Left renal cortex interstitium (tissue), 4 donors: ENCODE results near the gene SLC6A1. TPM values are rescaled to one million over a fixed set of nuclear protein-coding genes. Genes with fewer than 3 reads are reported as not detected.

Experiments
- DNase-seq, 4 donors: peaks; one replicate each; pipeline ENCODE4 v3.0.0-alpha.2; 2013; ENCODE audit warnings: low read depth in 4 of 4, low spot score in 2 of 4, missing footprints in 1 of 4
- polyA plus RNA-seq, 4 donors: library from polyadenylated mRNA; unstranded; fragments of 120-200 nt; gene quantifications; one replicate each; pipeline ENCODE4 v1.2.1, GENCODE V29; 2013; ENCODE audit not compliant: insufficient read length in 4 of 4

Gene SLC6A1
- polyA plus RNA-seq, 4 donors = 0.78 to 1.7 (median 1.1) TPM

DNA sequence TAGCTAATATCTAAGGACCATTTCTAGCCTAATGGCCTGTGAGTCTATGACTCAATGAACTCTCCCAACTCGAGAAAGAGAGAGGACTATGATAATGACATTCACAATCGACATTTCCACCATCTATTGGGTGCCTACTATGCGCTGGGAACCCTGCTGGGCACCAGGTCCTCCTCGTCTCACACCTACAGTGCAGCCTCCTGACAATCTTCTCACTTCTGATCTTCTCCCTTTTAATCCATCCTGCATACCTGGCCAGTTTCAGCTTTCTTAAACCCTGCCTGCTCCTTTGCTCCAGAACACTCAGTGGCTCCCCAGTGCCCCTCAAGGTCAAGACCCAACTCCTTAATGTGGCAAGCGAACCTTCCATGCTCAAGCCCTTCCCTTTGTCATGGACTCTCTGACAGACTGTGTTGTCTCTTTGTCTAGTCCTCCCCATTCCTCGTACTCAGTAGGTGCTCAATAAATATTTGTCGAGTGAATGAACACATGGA is 3.5 kb upstream of the SLC6A1 start:
- DNase-seq = no peak

- DNase-seq = no peak
Measured at GRCh38 chr3:10992943-10993728, 588 bp downstream of the SLC6A1 start.

- no peak for DNase-seq
Measured at GRCh38 chr3:10993729-10994065, 1.1 kb downstream of the SLC6A1 start.

- DNase-seq = no peak
Measured at GRCh38 chr3:10994306-10994705, 1.8 kb downstream of the SLC6A1 start.

DNA sequence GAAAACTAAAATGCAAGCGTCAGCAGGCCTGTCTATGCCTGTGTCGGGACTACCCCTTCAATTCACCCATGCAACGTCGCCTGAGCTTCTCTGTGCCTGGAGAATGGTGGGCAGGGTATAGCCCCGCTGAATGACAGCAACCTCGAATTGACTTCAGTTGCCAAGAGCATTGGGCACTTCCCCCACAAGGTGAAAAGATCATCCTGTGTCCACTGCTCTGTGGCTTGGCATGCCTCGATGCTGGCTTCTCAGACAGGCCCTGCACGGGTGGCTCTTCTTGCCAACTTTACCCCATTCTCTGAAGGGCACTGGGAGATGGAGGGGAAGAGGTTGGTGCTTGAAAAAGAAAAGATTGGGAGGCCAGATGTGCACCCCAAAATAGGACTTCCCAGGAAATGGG is 3.3 kb downstream of the SLC6A1 start:
- no peak for DNase-seq

- DNase-seq = no peak
Measured at GRCh38 chr3:10996345-10997013, 3.9 kb downstream of the SLC6A1 start.

GRCh38 chr3:10997196-10997595 is 4.6 kb downstream of the SLC6A1 start:
- DNase-seq = no peak

- no peak for DNase-seq
Measured at GRCh38 chr3:10998542-10998941, 6.0 kb downstream of the SLC6A1 start.

DNA sequence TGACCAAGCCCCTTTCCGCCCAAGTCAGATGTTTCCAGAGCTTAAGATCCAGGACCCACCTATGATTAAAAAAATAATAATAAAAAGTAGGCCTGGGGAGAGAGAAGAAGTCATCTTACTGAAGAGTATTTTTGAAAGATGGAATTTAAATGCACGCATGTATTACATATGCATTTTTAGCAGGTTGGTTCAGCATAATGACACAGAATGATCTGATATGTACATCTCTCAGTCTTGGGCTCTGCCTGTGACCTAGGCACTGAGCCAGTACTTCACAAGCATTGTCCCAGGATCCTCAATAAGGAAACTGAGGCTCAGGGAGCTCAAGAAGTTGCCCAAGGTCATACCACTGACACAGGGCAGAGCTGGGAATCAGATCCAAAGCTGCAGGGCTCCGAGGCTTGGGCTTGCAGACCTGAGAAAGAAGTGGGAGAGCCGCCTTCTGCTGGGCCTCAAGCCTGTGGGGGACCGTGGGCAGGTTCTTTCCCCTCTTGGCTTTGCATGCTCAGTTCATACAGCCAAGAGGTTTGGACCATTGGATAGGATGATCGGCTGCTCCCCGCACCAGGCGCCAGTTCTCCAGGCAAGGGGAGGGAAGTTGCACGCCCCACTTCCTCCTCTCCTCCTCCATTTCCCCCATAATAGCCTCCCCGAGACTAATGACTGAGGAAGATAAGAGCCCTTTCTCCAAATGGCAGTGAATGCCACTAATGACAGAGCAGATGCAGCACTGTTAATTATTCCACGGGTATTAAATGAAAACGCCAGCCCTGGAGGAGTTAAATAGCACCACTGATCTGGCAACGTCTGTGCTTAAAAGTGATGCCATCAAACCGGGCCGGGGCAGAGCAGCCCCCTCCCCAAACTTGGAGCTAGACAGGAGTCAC is 6.9 kb downstream of the SLC6A1 start:
- DNase-seq = no peak

- DNase-seq = no peak
Measured at GRCh38 chr3:11000528-11000927, 8.0 kb downstream of the SLC6A1 start.

DNA sequence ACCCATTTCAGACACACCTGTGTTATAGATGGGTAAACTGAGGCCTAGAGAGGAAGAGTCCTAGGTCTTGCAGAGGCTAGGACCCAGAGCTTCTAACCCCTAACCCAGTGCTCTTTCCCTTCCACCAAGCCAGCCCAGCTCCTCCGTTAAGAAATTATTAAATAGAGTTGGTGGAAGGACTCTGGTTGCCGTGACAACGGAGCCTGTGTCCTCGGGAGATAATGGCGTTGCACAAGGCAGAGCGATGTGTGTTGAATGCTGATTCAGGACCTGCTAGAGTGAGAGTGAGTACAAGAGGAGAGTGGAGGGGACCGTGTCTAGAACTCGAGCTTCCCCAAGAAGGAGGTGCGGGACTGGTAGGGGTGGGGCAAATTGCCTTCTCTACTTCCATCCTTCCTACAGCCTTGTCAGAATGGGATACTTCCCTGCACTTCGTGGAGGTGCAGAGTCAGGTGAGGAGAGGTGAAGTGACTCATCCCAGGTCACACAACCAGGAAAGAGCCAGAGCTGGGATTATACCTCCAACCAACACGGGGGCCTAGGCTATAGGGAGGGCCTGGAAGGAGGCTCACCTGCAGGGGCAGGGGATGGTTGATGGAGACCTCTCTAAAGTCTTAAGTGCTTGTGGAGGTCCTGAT is 8.6 kb downstream of the SLC6A1 start:
- DNase-seq = no peak

DNA sequence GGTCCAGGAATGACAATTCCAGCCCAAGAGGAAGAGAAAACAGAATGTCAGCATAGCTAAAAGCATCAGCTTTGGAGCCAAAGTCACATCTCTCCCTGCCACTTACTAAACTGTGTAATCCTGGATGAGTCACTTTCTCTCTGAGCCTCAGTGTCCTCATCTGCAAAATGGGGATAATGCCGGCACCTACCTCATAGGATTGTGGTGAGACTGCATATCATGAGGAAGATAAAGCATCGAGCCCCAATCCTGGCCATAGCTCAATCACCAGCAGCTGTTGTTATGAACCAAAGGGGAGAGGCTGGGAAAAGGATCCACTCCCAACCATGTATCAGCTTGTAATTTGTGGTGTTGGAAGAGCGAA is 9.1 kb downstream of the SLC6A1 start:
- DNase-seq = no peak

- no peak for DNase-seq
Measured at GRCh38 chr3:11002371-11002807, 9.8 kb downstream of the SLC6A1 start.

DNA sequence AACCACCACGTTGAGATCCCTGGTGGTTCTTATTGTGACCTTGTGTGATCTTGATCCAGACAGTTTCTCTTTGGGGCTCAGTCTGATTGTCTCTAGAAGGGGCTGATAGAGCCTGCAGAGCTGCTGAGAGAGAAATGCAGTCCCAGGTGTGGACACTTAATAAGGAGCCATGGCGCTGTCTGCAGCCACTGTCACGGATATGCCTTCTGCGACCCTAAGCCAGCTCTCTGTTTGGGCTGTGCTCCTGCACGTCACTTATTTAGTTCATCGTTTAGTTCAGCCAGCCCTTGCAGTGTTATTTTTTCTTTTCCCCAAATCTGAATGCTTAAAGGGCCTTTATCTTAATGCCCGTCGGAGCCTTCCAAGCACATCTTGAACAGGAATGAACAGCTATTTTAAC is 12.0 kb downstream of the SLC6A1 start:
- DNase-seq = no peak

DNA sequence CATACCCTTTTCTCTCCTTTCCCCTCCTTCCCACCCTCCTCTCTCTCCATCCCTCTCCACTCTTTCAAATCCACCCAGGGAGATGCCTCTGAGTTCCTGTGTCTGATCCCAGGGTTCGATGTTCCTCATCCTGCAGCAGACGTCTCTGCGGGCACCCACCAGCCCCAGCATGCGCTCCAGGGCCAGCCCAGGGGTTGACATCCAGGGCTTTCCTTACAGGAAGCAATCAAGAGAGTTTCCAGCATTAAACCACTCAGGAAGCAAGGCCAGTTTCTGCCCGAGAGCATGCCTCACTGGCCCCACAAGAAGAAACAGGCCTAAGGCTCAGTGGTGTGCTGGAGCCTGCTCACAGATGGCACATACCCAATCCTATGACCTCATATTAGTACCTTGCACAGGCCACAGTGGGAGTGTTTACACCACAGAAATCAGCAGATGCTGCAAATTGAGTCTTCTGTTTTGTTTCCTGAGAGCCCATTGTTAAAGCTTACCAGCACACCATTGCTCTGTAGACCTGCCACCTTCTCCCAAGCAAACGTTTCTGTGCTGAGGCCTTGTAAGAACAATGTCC is 13.2 kb downstream of the SLC6A1 start:
- no peak for DNase-seq

DNA sequence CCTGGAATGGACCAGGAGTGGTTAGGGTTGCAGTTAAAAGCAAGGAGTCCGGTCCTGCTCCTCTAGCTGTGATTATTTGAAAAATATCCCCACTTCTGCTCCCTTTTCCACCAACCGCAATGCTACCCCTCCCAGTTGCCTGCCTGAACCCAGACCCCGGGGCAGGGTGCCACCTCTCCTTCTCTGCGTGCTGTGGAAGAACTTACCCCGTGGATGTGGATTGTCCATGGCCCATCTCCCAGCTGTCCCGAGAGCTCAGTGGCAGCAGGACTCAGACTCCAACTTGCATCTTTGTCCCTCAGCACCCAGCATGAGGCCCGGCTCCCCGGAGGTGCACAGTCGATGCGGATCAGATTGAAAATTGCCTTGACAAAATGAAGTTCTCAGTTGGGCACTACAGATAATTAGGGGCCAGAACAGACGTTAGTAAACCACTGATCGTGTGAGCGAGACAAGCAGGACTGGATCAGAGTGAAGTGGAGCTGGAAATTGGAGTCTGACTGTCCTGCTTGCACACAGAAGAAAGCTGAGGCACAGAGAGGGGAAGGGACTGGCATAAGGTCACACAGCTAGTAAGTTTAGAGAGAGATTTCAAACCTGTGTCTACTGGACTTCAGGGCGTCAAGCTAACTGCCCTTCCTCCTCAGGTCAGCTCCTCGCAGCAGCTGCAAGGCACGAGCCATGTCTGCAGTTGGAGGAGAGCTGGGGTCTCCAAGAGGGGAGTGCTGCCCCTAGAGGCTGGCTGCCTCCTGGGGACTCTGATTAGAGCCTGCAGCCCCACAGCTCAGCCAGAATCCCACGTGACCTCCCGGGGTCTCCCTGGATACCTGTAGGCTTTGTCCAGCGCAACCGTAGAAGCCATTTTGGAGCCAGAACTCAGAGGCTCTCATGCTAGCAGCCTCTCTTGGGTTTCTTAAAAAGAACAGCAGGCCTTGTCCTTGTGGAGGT is 14.7 kb downstream of the SLC6A1 start:
- DNase-seq = no peak

DNA sequence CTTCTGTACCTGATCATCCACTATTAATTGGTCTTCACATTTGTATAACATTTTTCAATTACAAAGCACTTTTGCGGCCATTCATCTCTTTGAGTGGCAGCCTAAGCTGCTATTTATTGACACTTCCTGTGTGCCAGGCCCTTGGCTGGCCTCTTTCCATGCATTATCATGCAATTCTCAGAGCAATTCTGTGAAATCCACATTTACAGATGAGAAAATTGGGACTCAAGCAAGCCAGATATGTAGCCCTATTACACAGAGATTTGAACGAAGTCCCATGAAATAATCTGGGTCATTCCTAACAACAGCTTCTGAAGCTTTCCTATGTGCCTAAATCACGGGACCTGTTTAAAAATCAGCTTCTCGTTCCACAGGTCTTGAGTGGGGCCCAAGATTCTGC is 17.4 kb downstream of the SLC6A1 start:
- DNase-seq = no peak

GRCh38 chr3:11010426-11011165 is 18.0 kb downstream of the SLC6A1 start:
- DNase-seq = no peak

GRCh38 chr3:11014253-11014652 is 21.7 kb downstream of the SLC6A1 start:
- DNase-seq = no peak
